SK-N-SH (cell line): ENCODE measurements around the gene CIDEC. TPM values are rescaled to one million over a fixed set of nuclear protein-coding genes. Genes with fewer than 3 reads are reported as not detected.

Experiments
- CTCF ChIA-PET: fragments of 300-600, 350-600 bp; formaldehyde crosslinking; extraction: SDS; loops from one replicate; lab custom pipeline; 2021; lab: Yijun Ruan, JAX
- POLR2A ChIA-PET: fragments of 350-600 bp; sonication (Branson Sonifier 250); formaldehyde crosslinking; extraction: SDS; loops from one replicate; lab custom pipeline; 2020; ENCODE audit warnings: antibody characterized with exemption, inconsistent platforms; lab: Yijun Ruan, JAX
- DNase-seq: peaks from one replicate; pipeline ENCODE4 v3.0.0; 2012
- H2AFZ ChIP-seq: fragments of 200-600 bp; sonication (generic); 2 replicates; pipeline ENCODE4 v1.8.1; 2016; ENCODE audit warnings: antibody characterized with exemption, mild to moderate bottlenecking, low read depth
- H3F3A ChIP-seq: fragments of 200-600 bp; sonication (generic); replicated peaks from 2 replicates; pipeline ENCODE3; 2016; ENCODE audit warnings: antibody characterized with exemption, mild to moderate bottlenecking; ENCODE audit not compliant: insufficient read depth
- H3K27ac ChIP-seq, 2 experiments: fragments of 200-500 bp in 1 of 2; fragments of 200-600 bp in 1 of 2; sonication (Bioruptor generic) in 1 of 2; sonication (generic), shearing (Covaris generic) in 1 of 2; 2 replicates each; pipeline versions ENCODE4 v1.5.1 to v1.6.1; 2014 to 2016; ENCODE audit warnings: low read depth in 2 of 2, inconsistent platforms in 1 of 2, low read length in 1 of 2, mild to moderate bottlenecking in 1 of 2, mixed read lengths in 1 of 2
- H3K27me3 ChIP-seq: fragments of 200-600 bp; sonication (generic), shearing (Covaris generic); 2 replicates; pipeline ENCODE4 v1.6.1; 2016; ENCODE audit warnings: mixed run types; ENCODE audit not compliant: insufficient read depth
- H3K36me3 ChIP-seq, 2 experiments: fragments of 200-500 bp in 1 of 2; fragments of 200-600 bp in 1 of 2; sonication (Bioruptor generic) in 1 of 2; sonication (generic) in 1 of 2; replicated peaks in 1 of 2; 2 replicates each; pipeline versions ENCODE3 to v1.5.1; 2014 to 2016; ENCODE audit warnings: low read length in 1 of 2, mild to moderate bottlenecking in 1 of 2; ENCODE audit not compliant: insufficient read depth in 2 of 2, control insufficient read depth in 1 of 2
- H3K4me1 ChIP-seq, 2 experiments: fragments of 200-500 bp in 1 of 2; fragments of 200-600 bp in 1 of 2; sonication (Bioruptor generic) in 1 of 2; sonication (generic), shearing (Covaris generic) in 1 of 2; 2 replicates each; pipeline versions ENCODE4 v1.5.1 to v1.6.1; 2014 to 2016; ENCODE audit warnings: low read depth in 1 of 2, low read length in 1 of 2, mixed run types in 1 of 2; ENCODE audit not compliant: insufficient read depth in 2 of 2, control insufficient read depth in 1 of 2
- H3K4me2 ChIP-seq: fragments of 200-600 bp; sonication (generic), shearing (Covaris generic); 2 replicates; pipeline ENCODE4 v1.6.1; 2017; ENCODE audit warnings: mixed run types
- H3K4me3 ChIP-seq, 2 experiments: fragments of 200-500 bp in 1 of 2; fragments of 200-600 bp in 1 of 2; sonication (Bioruptor generic) in 1 of 2; sonication (generic), shearing (Covaris generic) in 1 of 2; 2 replicates each; pipeline versions ENCODE4 v1.5.1 to v1.8.1; 2014 to 2016; ENCODE audit warnings: low read depth in 2 of 2, inconsistent platforms in 1 of 2, low read length in 1 of 2, mild to moderate bottlenecking in 1 of 2, mixed read lengths in 1 of 2, moderate library complexity in 1 of 2
- H3K79me2 ChIP-seq: fragments of 200-600 bp; sonication (generic); 2 replicates; pipeline ENCODE4 v1.8.1; 2017; ENCODE audit warnings: mild to moderate bottlenecking; ENCODE audit not compliant: insufficient read depth
- H3K9ac ChIP-seq: fragments of 200-600 bp; sonication (generic); 2 replicates; pipeline ENCODE4 v1.6.1; 2017; ENCODE audit warnings: mixed run types
- H3K9me2 ChIP-seq: fragments of 200-600 bp; sonication (generic); 2 replicates; pipeline ENCODE4 v1.6.1; 2017; ENCODE audit warnings: mixed run types
- H3K9me3 ChIP-seq: fragments of 200-600 bp; sonication (generic); 2 replicates; pipeline ENCODE4 v1.6.1; 2017; ENCODE audit warnings: mixed run types, mild to moderate bottlenecking, moderate library complexity
- H4K20me1 ChIP-seq: fragments of 200-600 bp; sonication (generic); 2 replicates; pipeline ENCODE4 v1.6.1; 2017; ENCODE audit warnings: mild to moderate bottlenecking, mixed run types; ENCODE audit not compliant: insufficient read depth
- FOXJ3 ChIP-seq: sonication (generic); formaldehyde crosslinking; IDR thresholded peaks from 2 replicates; pipeline ENCODE4 v1.5.1; 2020; ENCODE audit warnings: mild to moderate bottlenecking, missing genetic modification reagents
- IRF3 ChIP-seq: fragments of 150-350 bp; IDR thresholded peaks from 2 replicates; pipeline ENCODE4 v1.6.1; 2016; ENCODE audit warnings: mild to moderate bottlenecking, low read depth, low read length
- MAX ChIP-seq: IDR thresholded peaks from 2 replicates; pipeline ENCODE4 v1.4.0; 2012; ENCODE audit warnings: low read depth
- REST ChIP-seq: IDR thresholded peaks from 2 replicates; pipeline ENCODE4 v1.6.1; 2012; ENCODE audit warnings: mild to moderate bottlenecking, low read depth, low read length, moderate library complexity
- RFX5 ChIP-seq: IDR thresholded peaks from 2 replicates; pipeline ENCODE4 v1.6.1; 2012; ENCODE audit warnings: mild to moderate bottlenecking, improper control_type of control experiment, low read length
- RXRA ChIP-seq: IDR thresholded peaks from 2 replicates; pipeline ENCODE4 v1.4.0; 2012; ENCODE audit warnings: low read depth, mild to moderate bottlenecking, borderline replicate concordance
- SIN3A ChIP-seq: IDR thresholded peaks from 2 replicates; pipeline ENCODE4 v1.6.1; 2012; ENCODE audit warnings: low read depth, mild to moderate bottlenecking, low read length, moderate library complexity, borderline replicate concordance
- SMC3 ChIP-seq: IDR thresholded peaks from 2 replicates; pipeline ENCODE4 v1.6.1; 2012; ENCODE audit warnings: low read depth, low read length, improper control_type of control experiment
- TAF1 ChIP-seq: IDR thresholded peaks from 2 replicates; pipeline ENCODE4 v1.6.1; 2012; ENCODE audit warnings: low read depth, mild to moderate bottlenecking, low read length, moderate library complexity, borderline replicate concordance
- WGBS: methylation state at CpG from one replicate; pipeline ENCODE4 v1.1.6; 2017; ENCODE audit warnings: low lambda C conversion rate; 5-methylcytosine and 5-hydroxymethylcytosine counted together
- polyA plus RNA-seq, 3 experiments: library from polyadenylated mRNA; depleted of rRNA; stranded (reverse); fragments of >200 nt; gene quantifications; 2 replicates each; pipeline ENCODE4 v1.2.3, GENCODE V29; 2012

Gene CIDEC
- polyA plus RNA-seq, 1 of the 3 experiments (the other 2 are of a cell fraction) = not detected

- Histone ChIP-seq H3K4me1 (peaks cover 6 to 43% of the 10 kb centered on the region in 2 experiments; a peak in 3 of 4 replicates), H3K9ac (no peak overlapping the region), H3K36me3 (no peaks in the 10 kb centered on the region), H3K9me2 (no peaks in the 10 kb centered on the region)
- DNase-seq = no peak
- no peak for TF ChIP-seq SIN3A
- TF ChIP-seq FOXJ3 = no peak
- TF ChIP-seq IRF3 = no peak
- TF ChIP-seq MAX = no peak
- TF ChIP-seq, all 33 proteins: peak for 0
- Histone ChIP-seq H3K9me3 (no peaks in the 10 kb centered on the region), H3K4me2 (0 out of 2 replicates have a peak overlapping the region, but pooled peaks have one; percentile 86), H3K79me2 (no peaks in the 10 kb centered on the region), H2AFZ (no peak overlapping the region), H4K20me1 (no peaks in the 10 kb centered on the region), H3F3A (no peaks in the 10 kb centered on the region), H3K4me3 (no peak overlapping the region), H3K27ac (no peak overlapping the region), H3K27me3 (no peaks in the 10 kb centered on the region)
- POLR2A ChIA-PET = no interaction called here
- 90% methylated on average over 8 of the region's 8 CpGs for WGBS
- CTCF ChIA-PET = interaction anchor here (3.7 kb wide), 1 partner anchor 14 kb away, joined by 31 read pairs; the partner anchor contains the start of gene CRELD1
Measured at GRCh38 chr3:9918261-9919038, 38.4 kb upstream of the CIDEC start.

GRCh38 chr3:9917820-9918219, 37.8 kb upstream of the CIDEC start:
- Histone ChIP-seq H3K4me1 (peaks cover 6 to 44% of the 10 kb centered on the region in 2 experiments; a peak in 3 of 4 replicates), H3F3A (no peaks in the 10 kb centered on the region), H3K27me3 (no peaks in the 10 kb centered on the region), H3K4me3 (peak overlapping the region in 1 of 2 experiments; percentile 55; a peak in 1 of 4 replicates), H2AFZ (no peak overlapping the region), H3K27ac (no peak overlapping the region), H3K9me3 (no peaks in the 10 kb centered on the region), H3K4me2 (peak overlapping the region; percentile 86; the same call in 1 of the 2 replicates), H4K20me1 (no peaks in the 10 kb centered on the region), H3K9me2 (no peaks in the 10 kb centered on the region), H3K36me3 (no peaks in the 10 kb centered on the region), H3K79me2 (no peaks in the 10 kb centered on the region), H3K9ac (no peak overlapping the region)
- CTCF ChIA-PET = interaction anchor here (0.6 to 3.7 kb wide), 2 partner anchors 14 to 202 kb away, joined by 3 to 31 read pairs; partner anchors contain the start of gene CRELD1
- TF ChIP-seq RXRA (no peak), TAF1 (no peak), RFX5 (no peak), IRF3 (no peak), SMC3 (no peak), REST (no peak)
- WGBS = 96% methylated on average over 5 of the region's 10 CpGs
- no peak for DNase-seq
- POLR2A ChIA-PET = no interaction called here
